Measurements from ENCODE around the gene SHANK2.

- TF ChIP-seq CTCF (conservative IDR thresholded peaks at IDR 0.05; ENCODE audit: low read depth, low read length) (no peak), EZH2 (IDR thresholded peaks at IDR 0.05; ENCODE audit: borderline replicate concordance, low read depth, low read length, poor library complexity, severe bottlenecking) (no peak)
Measured at GRCh38 chr11:71212871-71213559, 39.4 kb downstream of the SHANK2 start.
